Activated CD4-positive, alpha-beta T cell treated with anti-CD3 and anti-CD28 coated beads, Interleukin-2, amount 50 U/mL, for 24 hours (primary cell): ENCODE data around the gene TMEM176A.
"Not testable (repeated sequence)": the region's sequence is repeated elsewhere in the genome, so short reads cannot be mapped to it uniquely, and the experiment has no call there.

Source experiments
- DNase-seq, 2 donors: peaks; one replicate each; pipeline ENCODE4 v3.0.0-alpha.2; 2020; ENCODE audit warnings: low read depth in 1 of 2, low spot score in 1 of 2

Gene TMEM176A, protein sequence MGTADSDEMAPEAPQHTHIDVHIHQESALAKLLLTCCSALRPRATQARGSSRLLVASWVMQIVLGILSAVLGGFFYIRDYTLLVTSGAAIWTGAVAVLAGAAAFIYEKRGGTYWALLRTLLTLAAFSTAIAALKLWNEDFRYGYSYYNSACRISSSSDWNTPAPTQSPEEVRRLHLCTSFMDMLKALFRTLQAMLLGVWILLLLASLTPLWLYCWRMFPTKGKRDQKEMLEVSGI

DNA sequence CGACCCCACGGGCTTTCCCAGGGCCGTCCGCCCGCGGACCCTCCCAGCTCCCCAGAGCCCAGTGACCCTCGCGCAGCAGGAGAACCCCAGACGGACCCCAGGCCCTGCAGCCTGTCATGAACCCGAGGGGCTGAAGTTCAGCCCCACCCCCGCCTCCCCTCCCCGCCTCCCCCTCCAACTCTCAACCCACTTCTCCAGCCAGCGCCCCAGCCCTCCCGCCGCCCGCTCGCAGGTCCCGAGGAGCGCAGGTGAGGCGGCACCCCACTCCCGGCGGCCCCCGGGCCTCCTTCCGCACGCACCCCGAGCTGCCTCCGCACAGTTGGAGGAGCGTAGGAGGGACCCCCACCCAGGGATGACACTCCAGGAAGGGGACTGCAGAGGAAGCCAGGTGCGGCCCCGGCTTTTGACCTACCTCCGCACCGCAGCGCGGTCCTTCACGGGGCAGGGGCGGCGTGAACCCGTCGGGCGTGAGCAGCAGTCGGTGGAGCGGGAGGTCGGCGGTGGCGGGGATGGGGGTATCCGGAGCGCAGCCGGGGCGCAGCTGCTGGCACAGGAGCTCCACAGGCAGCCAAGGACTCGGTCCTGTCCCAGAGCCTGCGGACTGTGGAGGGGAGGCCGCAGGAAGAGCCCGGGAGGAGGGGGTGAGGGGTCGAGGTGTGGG is at the start of gene TMEM176A:
Gene TMEM176A (plus strand): TSS at position 189 of the 661 bp plus-strand sequence. CDS start 782 bp downstream, outside the sequence.
- DNase-seq: no peak

GRCh38 chr7:150751702-150752101 is 48.9 kb upstream of the TMEM176A start:
- no peak for DNase-seq

DNA sequence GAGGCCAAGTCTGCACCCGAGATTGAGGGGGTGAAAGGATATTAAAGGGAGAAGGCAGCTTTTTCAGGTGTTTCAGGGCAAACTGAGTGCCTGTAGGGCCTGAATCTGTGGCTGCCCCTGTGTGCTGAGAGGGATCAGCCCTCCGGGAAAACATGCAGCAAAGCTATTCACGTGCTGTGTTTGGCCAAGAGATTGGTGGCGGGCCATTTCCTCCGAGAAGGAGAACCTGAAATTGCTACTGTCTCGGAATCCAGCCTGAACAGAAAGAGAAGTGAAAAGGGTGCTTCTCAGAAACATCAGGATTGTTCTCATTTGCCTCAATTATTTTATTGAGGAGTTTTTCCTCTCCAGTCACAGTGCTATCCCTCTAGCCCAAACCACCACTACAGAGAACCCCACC is 47.3 kb upstream of the TMEM176A start:
- DNase-seq: no peak

- DNase-seq: no peak
These were observed 46.6 kb upstream of the TMEM176A start for GRCh38 chr7:150753826-150754603.

DNA sequence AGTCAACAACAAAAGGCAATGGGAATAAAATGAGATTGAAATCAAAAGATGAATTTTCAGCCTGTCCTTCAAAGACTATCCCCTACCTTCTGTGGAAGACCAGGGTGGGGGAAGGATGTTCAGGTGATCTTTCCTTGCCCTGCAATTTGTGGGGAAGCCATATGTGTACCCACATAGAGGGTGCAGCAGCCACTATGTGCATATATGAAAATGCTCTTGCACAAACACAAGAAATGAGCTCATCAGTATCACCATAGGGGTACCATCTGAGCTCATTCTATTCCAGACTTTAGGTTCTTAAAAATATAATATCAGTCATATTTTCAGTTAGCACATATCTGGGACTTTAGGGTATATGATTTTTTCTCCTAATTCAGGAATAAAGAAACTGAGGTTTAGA is 45.6 kb upstream of the TMEM176A start:
- DNase-seq: no peak

- peak in 1 of 2 donors; percentile 69 for DNase-seq
These were observed 45.0 kb upstream of the TMEM176A start for GRCh38 chr7:150755473-150756099.

DNA sequence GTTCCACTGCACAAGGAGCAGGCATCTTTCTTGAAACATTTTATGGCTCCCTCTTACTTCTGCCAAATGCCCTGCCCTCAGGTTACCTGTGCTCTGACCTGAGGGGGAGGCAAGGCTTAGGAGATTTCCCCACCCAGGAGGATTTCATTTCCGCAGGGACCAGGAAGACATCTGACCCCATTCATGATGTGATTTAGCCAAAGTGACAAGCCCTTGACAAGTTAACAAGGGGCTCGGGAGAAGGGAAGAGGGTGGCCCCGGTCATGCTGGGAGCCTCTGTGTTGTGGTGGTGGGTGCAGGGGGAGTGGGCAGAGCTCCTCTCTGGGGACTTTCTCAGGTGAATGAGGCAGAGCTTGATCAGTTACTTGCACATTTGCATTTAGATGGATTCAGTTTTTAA is 44.4 kb upstream of the TMEM176A start:
- DNase-seq: no peak

GRCh38 chr7:150756858-150757257 is 43.7 kb upstream of the TMEM176A start:
- DNase-seq: no peak

- DNase-seq: no peak
These were observed 41.1 kb upstream of the TMEM176A start for GRCh38 chr7:150759479-150759878.

DNA sequence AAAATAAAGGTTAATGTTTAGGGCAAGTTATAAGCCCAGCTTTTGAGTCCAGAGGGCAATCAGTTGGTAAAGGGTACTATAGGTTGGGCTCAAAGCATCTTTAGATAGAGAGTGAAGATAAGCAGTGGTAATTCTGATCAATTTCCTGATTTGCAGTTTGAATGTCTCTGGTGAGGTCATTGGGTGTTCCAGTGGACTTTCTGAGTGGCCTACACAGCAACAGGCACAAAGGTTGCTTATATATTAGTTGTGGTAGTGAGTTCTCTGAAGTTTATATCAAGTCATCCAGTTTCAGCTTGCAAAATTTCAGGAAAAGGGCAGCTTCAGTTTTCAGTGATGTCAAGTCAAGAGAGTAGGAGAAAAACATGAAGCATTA is 34.2 kb upstream of the TMEM176A start:
- DNase-seq: no peak

DNA sequence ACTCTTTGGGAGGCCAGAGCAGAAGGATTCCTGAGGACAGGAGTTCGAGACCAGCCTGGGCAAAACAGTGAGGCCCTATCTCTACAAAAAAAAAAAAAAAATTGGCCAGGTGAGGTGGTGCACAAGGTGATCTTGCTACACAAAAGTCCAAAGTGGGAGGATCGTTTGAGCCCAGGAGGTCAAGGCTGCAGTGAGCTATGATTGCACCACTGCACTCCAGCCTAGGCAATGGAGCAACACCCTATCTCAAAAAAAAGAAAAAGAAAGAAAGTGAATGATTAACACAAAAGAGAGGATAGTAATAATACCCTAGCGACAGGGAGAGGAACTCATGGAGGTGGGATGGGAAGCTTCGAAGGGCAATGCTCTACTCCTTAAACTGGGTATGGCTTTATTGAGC is 30.8 kb upstream of the TMEM176A start:
- no peak for DNase-seq

DNA sequence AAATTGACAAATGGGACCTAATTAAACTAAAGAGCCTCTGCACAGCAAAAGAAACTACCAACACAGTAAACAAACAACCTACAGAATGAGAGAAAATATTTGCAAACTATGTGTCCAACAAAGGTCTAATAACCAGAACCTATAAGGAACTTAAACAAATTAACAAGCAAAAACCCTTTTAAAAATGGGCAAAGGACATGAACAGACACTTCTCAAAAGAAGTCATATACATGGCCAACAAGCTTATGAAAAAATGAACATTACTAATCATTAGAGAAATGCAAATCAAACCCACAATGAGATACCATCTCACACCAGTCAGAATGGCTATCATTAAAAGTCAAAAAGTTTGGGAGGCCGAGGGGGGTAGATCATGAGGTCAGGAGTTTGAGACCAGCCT is 26.4 kb upstream of the TMEM176A start:
- not testable (repeated sequence) for DNase-seq

DNA sequence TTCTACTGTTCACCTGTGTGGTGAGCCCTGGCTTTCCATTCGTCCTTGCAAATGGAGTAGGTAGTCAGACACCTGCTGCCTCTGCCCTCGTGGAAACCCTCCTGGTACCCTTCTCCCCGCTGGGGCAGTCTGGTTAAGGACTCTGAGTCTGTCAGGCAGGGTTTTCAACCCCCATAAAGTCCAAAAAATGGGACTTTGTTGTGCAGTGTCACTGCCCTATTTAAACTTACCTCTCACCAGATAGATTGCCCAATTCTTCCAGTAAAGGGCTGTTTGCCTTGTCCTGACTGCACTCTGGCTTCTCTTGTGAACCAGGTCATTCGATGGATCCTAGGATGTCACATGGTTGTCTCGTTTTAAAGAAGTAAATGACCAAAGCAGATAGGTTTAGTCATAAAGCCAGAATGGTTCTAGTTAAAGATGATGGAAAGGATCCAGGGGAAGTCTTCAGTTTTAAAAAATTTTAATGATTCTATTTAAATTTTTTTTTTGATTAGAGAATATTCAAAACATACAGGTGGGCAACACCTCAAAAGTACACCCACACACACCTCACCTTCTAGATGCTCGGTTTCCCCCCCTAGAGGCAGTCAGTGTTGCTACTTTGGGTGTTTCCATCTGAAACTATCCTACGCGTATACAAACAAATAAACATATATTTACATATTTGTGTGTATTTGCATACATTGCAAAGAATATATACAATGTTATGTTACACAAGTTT is 22.4 kb upstream of the TMEM176A start:
- DNase-seq: no peak

- peak; percentile 55 to 60 for DNase-seq
These were observed 21.7 kb upstream of the TMEM176A start for GRCh38 chr7:150778738-150779301.

DNA sequence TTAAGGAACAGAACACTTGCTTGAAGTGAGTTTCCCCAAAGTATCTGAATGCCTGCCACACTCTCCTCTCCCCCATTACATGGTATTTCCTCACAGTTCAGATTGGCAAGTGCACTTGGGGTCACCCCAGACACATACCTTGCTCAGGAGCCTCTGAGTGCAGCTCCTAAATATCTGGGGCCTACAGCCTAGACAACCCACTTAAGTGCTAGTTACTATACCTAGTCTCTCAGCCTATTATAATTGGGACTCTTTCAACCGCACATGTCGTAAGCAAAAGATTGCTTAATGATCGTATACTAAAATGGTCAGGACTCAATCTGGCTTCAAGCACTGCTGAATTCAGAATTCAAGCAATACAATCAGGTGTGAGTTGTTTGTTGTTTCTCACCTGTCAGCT is 20.3 kb upstream of the TMEM176A start:
- DNase-seq: no peak

DNA sequence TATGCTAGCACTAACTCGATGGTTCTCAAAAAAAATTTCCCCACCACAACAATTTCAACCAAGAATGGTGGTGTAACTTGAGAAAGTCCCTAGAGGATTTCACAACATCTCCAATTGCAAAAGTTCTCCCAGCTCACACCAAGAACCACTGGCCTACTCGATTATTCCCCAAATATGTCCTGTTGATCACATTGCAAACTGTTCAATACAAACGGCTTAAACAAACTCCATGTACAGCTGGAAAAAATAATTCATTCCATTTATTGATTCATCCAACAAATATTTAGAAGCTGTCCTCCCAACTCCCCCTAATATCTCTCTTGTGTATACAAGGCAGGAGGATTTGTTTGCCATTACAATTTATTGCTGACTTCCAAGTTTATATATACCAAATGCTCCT is 19.5 kb upstream of the TMEM176A start:
- DNase-seq: no peak

- no peak for DNase-seq
These were observed 18.6 kb upstream of the TMEM176A start for GRCh38 chr7:150781961-150782360.

DNA sequence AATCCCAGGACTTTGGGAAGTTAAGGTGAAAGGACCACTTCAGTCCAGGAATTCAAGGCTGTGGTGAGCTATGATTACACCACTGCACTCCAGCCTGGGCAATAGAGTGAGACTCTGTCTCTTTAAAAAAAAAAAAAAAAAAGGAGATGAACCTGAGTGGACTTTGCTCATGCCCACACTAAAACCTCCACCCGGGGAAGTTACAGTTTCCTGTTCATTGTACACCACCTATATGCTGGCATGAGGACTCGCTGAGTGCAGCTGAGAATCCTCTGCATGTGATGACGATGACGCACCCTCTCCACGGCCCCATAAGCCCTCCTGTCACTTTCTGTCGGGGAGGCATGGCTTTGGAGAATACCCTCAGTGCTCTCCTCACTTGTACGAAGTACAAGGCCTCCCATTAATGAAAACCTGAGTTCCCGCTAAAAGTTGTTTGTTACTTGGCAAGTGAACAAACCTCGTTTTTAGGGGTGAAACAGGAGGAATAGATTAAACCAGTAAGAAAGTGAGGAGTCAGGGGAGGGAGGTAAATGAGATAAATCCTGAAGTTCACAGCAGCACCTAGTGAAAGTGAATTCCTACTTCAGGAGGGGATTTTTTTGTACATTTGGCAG is 16.3 kb upstream of the TMEM176A start:
- no peak for DNase-seq

DNA sequence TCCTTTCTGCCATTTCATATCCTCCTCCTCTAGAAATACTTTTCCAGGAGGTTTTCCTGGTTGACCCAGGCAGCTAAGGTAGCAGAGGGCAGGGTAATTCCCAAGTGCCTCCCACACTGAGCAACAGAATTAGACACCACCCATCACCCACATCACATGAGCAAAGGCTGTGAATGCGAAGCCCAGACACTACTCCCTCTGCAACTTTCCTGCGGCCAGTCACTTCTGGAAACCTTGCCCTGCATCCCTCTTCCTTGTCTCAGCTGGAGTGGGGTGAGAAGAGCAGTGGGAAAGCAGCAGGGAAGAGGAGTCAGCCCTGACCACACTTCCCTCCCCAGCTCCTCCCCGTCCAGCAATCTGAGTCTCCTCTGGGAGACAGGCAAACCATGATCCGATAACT is 15.6 kb upstream of the TMEM176A start:
- no peak for DNase-seq
